A673 (cell line): Measurements from ENCODE around the gene ABI1.

Experiments
- CTCF ChIP-seq: fragments of 300-800, 200-600 bp; sonication (generic); conservative IDR thresholded peaks from 2 replicates; pipeline ENCODE4 v1.5.1; 2017; ENCODE audit warnings: low read depth, mild to moderate bottlenecking, antibody characterized with exemption, low read length, moderate library complexity, mixed read lengths
- EZH2 ChIP-seq: fragments of 200-600 bp; sonication (generic); IDR thresholded peaks from 2 replicates; pipeline ENCODE4 v1.6.1; 2017; ENCODE audit warnings: borderline replicate concordance, low read depth, mild to moderate bottlenecking, mixed read lengths, antibody characterized with exemption, low read length; ENCODE audit not compliant: poor library complexity, severe bottlenecking

DNA sequence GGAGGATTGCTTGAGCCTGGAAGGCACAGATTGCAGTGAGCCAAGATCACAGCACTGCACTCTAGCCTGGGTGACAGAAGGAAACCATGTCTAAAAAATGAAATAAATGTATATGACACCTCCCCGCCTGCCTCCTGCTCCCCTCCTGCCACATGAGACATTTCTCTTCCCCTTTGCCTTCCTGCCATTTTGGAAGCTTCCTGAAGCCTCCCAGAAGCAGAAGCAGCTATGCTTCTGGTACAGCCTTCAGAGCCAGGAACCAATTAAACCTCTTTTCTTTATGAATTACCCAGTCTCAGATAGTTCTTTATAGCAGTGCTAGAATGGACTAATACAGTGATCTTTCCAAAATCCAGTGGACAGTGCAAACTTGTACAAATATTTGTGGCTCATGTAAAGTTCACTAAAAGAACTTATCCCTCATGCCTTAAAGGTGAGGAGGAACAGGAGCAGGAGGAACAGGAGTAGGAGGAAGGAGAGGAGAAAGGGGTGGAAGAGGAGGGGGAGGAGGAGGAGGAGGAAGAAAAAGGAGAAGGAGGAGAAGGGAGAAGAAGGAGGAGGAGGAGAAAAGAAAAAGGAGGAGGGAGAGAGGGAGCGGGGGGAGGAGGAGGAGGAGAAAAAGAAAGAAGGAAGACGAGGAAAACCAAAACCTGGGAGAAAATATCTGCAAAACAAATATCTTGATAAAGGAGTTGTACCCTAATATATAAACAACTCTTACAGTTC, 2.8 kb upstream of the ABI1 start:
- TF ChIP-seq CTCF, result no peak
- no peak for TF ChIP-seq EZH2
